ENCODE measurements around the gene CRABP1. TPM values are rescaled to one million over a fixed set of nuclear protein-coding genes. Genes with fewer than 3 reads are reported as not detected.

CRABP1 gene
- total and polyA plus RNA-seq, 10 of the 15 experiments (the other 5 are each of a cell fraction or from before 2014, with no cell fraction given), result 0.21 to 0.41 TPM; not detected in 8

DNA sequence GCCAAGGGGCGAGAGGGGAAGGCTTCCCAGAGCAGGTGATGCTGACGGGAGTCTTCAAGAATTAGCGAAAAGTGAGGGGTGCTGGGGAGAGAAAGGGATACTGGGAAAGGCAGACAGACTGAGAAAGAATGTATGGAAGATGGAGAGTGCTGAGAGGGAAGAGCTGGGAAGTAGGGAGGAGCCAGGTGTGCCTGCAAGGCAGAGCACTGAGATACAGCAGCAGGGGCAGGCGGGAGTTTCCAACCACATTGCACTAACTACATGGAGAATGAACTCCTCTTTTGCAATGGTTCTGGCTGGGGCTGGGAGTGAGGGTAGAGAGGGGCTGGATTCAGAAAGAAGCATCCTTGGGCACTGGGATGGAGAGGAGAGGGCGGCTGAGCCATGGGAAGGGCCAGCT lies 16.0 kb upstream of the CRABP1 start:
- RAD21 ChIA-PET (ENCODE audit: unreplicated experiment), result no interaction called here
- FAIRE-seq, result no peak
- in situ Hi-C loops (cut with MboI), result no loop called here

DNA sequence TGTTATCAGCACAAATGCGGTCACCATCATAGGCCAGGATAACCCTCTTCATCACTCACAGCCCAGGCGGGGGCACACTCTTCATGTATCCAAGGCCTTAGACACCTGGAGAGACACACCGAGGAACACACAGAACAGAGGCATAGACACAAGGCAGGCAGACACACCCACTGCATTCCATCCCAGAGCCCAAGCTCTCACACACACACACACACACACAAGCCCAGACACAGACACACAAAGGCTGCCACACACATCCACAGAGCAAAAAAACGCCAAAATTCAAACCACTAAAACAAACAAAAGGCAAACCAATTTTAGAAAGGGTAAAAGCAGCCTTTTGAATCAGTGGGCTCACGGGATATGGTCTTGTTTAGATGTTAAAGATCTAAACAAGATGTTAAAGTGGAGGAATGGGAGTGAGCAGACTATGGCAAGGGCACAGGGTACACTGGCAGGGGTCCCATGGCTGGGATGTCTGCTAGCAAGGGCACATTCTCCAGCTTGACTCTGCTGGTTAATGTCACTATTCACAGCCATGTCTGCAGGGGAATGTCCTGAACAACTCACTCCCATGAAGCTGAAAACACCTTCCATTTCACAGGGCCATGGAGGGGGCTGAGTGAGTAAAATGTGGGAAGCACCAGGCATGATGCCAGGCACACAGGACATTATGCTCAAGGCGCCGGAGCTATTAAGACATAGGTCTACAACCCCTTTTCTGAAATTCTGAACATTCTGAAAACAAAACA lies 14.9 kb upstream of the CRABP1 start:
- DNase-seq (ENCODE audit: low read depth, low spot score) (no peak), FAIRE-seq (no peak), ATAC-seq (no peak)
- no peaks in the 10 kb centered on the region for H3K9me3 ChIP-seq (replicated peaks; ENCODE audit: control insufficient read depth, insufficient read depth, low read length)
- no peak overlapping the region for H3K4me2 ChIP-seq (ENCODE audit: control insufficient read depth, insufficient read depth)
- H3K36me3 ChIP-seq (ENCODE audit: control insufficient read depth in 2 of 2, insufficient read depth in 2 of 2, low read length in 1 of 2), result no peaks in the 10 kb centered on the region
- intact Hi-C loops (cut with micrococcal nuclease; ENCODE audit: unreplicated experiment) (no loop called here), in situ Hi-C loops (cut with MboI) (no loop called here)
- BruUV-seq (replicated peaks), result no TSS peak
- no peak overlapping the region for H3K4me3 ChIP-seq
- no peak overlapping the region for H3K9ac ChIP-seq (ENCODE audit: control insufficient read depth, insufficient read depth, low read length)
- H3K4me1 ChIP-seq (ENCODE audit: control insufficient read depth, insufficient read depth, low read length), result no peaks in the 10 kb centered on the region
- WGBS (ENCODE audit: insufficient coverage, insufficient replicate concordance, low lambda C conversion rate, missing lambda C conversion rate), result 38% methylated on average over 7 of the region's 7 CpGs
- ChIA-PET CTCF (interaction anchor here (1.1 kb wide), 1 partner anchor 10 kb away, joined by 3 read pairs; no protein-coding TSS in a partner anchor), SMC1A (ENCODE audit: uncharacterized antibody, unreplicated experiment) (no interaction called here), RAD21 (ENCODE audit: unreplicated experiment) (no interaction called here), POLR2A (no interaction called here)
- H2AFZ ChIP-seq (ENCODE audit: control insufficient read depth, low read depth, low read length), result no peak overlapping the region
- H3K27me3 ChIP-seq (replicated peaks in 1 of 2; ENCODE audit: control insufficient read depth in 2 of 2, insufficient read depth in 2 of 2, low read length in 1 of 2), result 0 out of 4 replicates have a peak, but pooled peaks cover 0 to 1% of the 10 kb centered on the region in 2 experiments
- H3K79me2 ChIP-seq (ENCODE audit: control insufficient read depth, insufficient read depth, low read length), result no peaks in the 10 kb centered on the region
- H3K27ac ChIP-seq (ENCODE audit: control insufficient read depth, insufficient read depth), result no peak overlapping the region
- no peaks in the 10 kb centered on the region for H4K20me1 ChIP-seq (ENCODE audit: control insufficient read depth, insufficient read depth)
- TF ChIP-seq, protein P1, sequence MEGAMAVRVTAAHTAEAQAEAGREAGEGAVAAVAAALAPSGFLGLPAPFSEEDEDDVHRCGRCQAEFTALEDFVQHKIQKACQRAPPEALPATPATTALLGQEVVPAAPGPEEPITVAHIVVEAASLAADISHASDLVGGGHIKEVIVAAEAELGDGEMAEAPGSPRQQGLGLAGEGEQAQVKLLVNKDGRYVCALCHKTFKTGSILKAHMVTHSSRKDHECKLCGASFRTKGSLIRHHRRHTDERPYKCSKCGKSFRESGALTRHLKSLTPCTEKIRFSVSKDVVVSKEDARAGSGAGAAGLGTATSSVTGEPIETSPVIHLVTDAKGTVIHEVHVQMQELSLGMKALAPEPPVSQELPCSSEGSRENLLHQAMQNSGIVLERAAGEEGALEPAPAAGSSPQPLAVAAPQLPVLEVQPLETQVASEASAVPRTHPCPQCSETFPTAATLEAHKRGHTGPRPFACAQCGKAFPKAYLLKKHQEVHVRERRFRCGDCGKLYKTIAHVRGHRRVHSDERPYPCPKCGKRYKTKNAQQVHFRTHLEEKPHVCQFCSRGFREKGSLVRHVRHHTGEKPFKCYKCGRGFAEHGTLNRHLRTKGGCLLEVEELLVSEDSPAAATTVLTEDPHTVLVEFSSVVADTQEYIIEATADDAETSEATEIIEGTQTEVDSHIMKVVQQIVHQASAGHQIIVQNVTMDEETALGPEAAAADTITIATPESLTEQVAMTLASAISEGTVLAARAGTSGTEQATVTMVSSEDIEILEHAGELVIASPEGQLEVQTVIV (IDR thresholded peaks at IDR 0.05; ENCODE audit: borderline replicate concordance, partially characterized antibody), result no peak
- TF ChIP-seq GATAD2B (conservative IDR thresholded peaks at IDR 0.05; ENCODE audit: low read depth) (no peak), POLR2AphosphoS2 (IDR thresholded peaks at IDR 0.05; ENCODE audit: low read depth, low read length) (no peak), SREBF1 (IDR thresholded peaks at IDR 0.05; ENCODE audit: low read length) (no peak)
- TF ChIP-seq, protein P2, sequence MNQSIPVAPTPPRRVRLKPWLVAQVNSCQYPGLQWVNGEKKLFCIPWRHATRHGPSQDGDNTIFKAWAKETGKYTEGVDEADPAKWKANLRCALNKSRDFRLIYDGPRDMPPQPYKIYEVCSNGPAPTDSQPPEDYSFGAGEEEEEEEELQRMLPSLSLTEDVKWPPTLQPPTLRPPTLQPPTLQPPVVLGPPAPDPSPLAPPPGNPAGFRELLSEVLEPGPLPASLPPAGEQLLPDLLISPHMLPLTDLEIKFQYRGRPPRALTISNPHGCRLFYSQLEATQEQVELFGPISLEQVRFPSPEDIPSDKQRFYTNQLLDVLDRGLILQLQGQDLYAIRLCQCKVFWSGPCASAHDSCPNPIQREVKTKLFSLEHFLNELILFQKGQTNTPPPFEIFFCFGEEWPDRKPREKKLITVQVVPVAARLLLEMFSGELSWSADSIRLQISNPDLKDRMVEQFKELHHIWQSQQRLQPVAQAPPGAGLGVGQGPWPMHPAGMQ (IDR thresholded peaks at IDR 0.05; ENCODE audit: borderline replicate concordance), result no peak
- TF ChIP-seq, protein P3, sequence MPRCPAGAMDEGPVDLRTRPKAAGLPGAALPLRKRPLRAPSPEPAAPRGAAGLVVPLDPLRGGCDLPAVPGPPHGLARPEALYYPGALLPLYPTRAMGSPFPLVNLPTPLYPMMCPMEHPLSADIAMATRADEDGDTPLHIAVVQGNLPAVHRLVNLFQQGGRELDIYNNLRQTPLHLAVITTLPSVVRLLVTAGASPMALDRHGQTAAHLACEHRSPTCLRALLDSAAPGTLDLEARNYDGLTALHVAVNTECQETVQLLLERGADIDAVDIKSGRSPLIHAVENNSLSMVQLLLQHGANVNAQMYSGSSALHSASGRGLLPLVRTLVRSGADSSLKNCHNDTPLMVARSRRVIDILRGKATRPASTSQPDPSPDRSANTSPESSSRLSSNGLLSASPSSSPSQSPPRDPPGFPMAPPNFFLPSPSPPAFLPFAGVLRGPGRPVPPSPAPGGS (IDR thresholded peaks at IDR 0.05; ENCODE audit: borderline replicate concordance, insufficient read depth, low read depth, low read length, poor library complexity, severe bottlenecking), result no peak

More for the DNA sequence above, 16.0 kb upstream of the CRABP1 start:
- POLR2A ChIA-PET, result no interaction called here
- ATAC-seq (no peak), DNase-seq (ENCODE audit: low read depth, low spot score) (no peak)
- no peaks in the 10 kb centered on the region for H3K36me3 ChIP-seq (ENCODE audit: control insufficient read depth in 2 of 2, insufficient read depth in 2 of 2, low read length in 1 of 2)
- CTCF ChIA-PET, result interaction anchor here (1.1 kb wide), 1 partner anchor 9 kb away, joined by 3 read pairs; no protein-coding TSS in a partner anchor
- SMC1A ChIA-PET (ENCODE audit: uncharacterized antibody, unreplicated experiment), result no interaction called here
- H3K4me2 ChIP-seq (ENCODE audit: control insufficient read depth, insufficient read depth), result no peak overlapping the region
- H3K27ac ChIP-seq (ENCODE audit: control insufficient read depth, insufficient read depth), result no peak overlapping the region
- intact Hi-C loops (cut with micrococcal nuclease; ENCODE audit: unreplicated experiment), result no loop called here
- BruUV-seq (replicated peaks), result no TSS peak
- H3K79me2 ChIP-seq (ENCODE audit: control insufficient read depth, insufficient read depth, low read length), result no peaks in the 10 kb centered on the region
- TF ChIP-seq FOXM1 (IDR thresholded peaks at IDR 0.05; ENCODE audit: low read depth, low read length) (no peak), MXI1 (IDR thresholded peaks at IDR 0.05; ENCODE audit: low read depth, low read length) (no peak), CREM (IDR thresholded peaks at IDR 0.05; ENCODE audit: low read depth) (no peak), ZZZ3 (IDR thresholded peaks at IDR 0.05; ENCODE audit: control insufficient read depth, insufficient read length, low read depth) (no peak), RUNX3 (IDR thresholded peaks at IDR 0.05; ENCODE audit: low read length) (no peak), PML (IDR thresholded peaks at IDR 0.05; ENCODE audit: low read length) (no peak), POU2F2 (IDR thresholded peaks at IDR 0.05; ENCODE audit: borderline replicate concordance, low read depth, low read length) (no peak), SMARCA5 (IDR thresholded peaks at IDR 0.05) (no peak), NR2F1 (conservative IDR thresholded peaks at IDR 0.05) (no peak), SPI1 (IDR thresholded peaks at IDR 0.05; ENCODE audit: borderline replicate concordance, insufficient read depth, low read depth, low read length) (no peak), CHD1 (IDR thresholded peaks at IDR 0.05; ENCODE audit: low read depth, low read length) (no peak)
- no peak overlapping the region for H2AFZ ChIP-seq (ENCODE audit: control insufficient read depth, low read depth, low read length)
- H4K20me1 ChIP-seq (ENCODE audit: control insufficient read depth, insufficient read depth), result no peaks in the 10 kb centered on the region
- no peaks in the 10 kb centered on the region for H3K4me1 ChIP-seq (ENCODE audit: control insufficient read depth, insufficient read depth, low read length)
- 0 out of 4 replicates have a peak, but pooled peaks cover 0 to 1% of the 10 kb centered on the region in 2 experiments for H3K27me3 ChIP-seq (replicated peaks in 1 of 2; ENCODE audit: control insufficient read depth in 2 of 2, insufficient read depth in 2 of 2, low read length in 1 of 2)
- H3K9me3 ChIP-seq (replicated peaks; ENCODE audit: control insufficient read depth, insufficient read depth, low read length), result no peaks in the 10 kb centered on the region
- no peak overlapping the region for H3K9ac ChIP-seq (ENCODE audit: control insufficient read depth, insufficient read depth, low read length)
- WGBS (ENCODE audit: insufficient coverage, insufficient replicate concordance, low lambda C conversion rate, missing lambda C conversion rate), result 30% methylated on average over 5 of the region's 5 CpGs
- H3K4me3 ChIP-seq, result no peak overlapping the region

All from GM12878 (cell line).